Astrocyte (in vitro differentiated cells and primary cell): ENCODE results near the gene NAA10.

Experiments
- CTCF ChIP-seq: IDR thresholded peaks from 2 replicates; pipeline ENCODE4 v1.5.1; 2011; ENCODE audit warnings: low read depth, mild to moderate bottlenecking, inconsistent platforms, low read length, moderate library complexity; ENCODE audit not compliant: insufficient read depth
- EZH2 ChIP-seq: IDR thresholded peaks from 2 replicates; pipeline ENCODE4 v1.6.1; 2012; ENCODE audit warnings: mild to moderate bottlenecking, low read length, inconsistent platforms; ENCODE audit not compliant: insufficient read depth

- TF ChIP-seq CTCF = no peak
- no peak for TF ChIP-seq EZH2
Measured at GRCh38 chrX:153886915-153887314, 47.9 kb downstream of the NAA10 start.
